H1 (cell line): ENCODE results near the gene MALT1. TPM values are rescaled to one million over a fixed set of nuclear protein-coding genes. Genes with fewer than 3 reads are reported as not detected.

ENCODE experiments used
- MAX ChIP-seq: IDR thresholded peaks from 2 replicates; pipeline ENCODE4 v1.6.1; 2012; ENCODE audit warnings: inconsistent platforms
- RXRA ChIP-seq: IDR thresholded peaks from 2 replicates; pipeline ENCODE4 v1.6.1; 2011; ENCODE audit warnings: low read depth, mild to moderate bottlenecking, low read length, moderate library complexity; ENCODE audit not compliant: insufficient read depth
- SP1 ChIP-seq: IDR thresholded peaks from 2 replicates; pipeline ENCODE4 v1.6.1; 2011; ENCODE audit warnings: low read depth, low read length
- polyA plus RNA-seq, 7 experiments: library from polyadenylated mRNA; depleted of rRNA in 3 of 7; stranded (reverse) in 5 of 7; unstranded in 2 of 7; fragments of >200 nt in 5 of 7; fragments of 200-250 nt in 2 of 7; gene quantifications; 1 replicate in 5 of 7; 2 replicates in 1 of 7; 4 replicates in 1 of 7; pipeline versions ENCODE4 v1.2.1 to v1.2.3, GENCODE V29; 2011 to 2013; ENCODE audit warnings: missing spikeins in 2 of 7, mixed read lengths in 2 of 7
- total RNA-seq: library from RNA; stranded (reverse); fragmentation: NEBNext Ultra II Directional; extraction: Animal tissue kit (Norgen Biotek cat#: 25700); gene quantifications from 2 replicates; pipeline ENCODE4 v1.2.1, GENCODE V29; 2021

MALT1 gene
- total and polyA plus RNA-seq, 2 of the 8 experiments (the other 6 are each of a cell fraction or from before 2014, with no cell fraction given): 10.7 to 25.9 TPM

GRCh38 chr18:58785870-58786269 lies 114.6 kb downstream of the MALT1 start (continued):
- TF ChIP-seq RXRA: no peak
- TF ChIP-seq SP1: no peak
- TF ChIP-seq MAX: no peak
